A549 treated with AZD9567 at 1 μM for 4 hours (cell line): ENCODE data around the gene EIF4E3. TPM values are rescaled to one million over a fixed set of nuclear protein-coding genes. Genes with fewer than 3 reads are reported as not detected.

ENCODE experiments used
- total RNA-seq: library from RNA; stranded (reverse); fragments of 200-300 nt; extraction: Qiagen RNA extraction; gene quantifications from 5 replicates; pipeline ENCODE4 v1.2.3, GENCODE V29; 2022; ENCODE audit not compliant: insufficient read depth

Gene EIF4E3
- total RNA-seq: 2.7 to 5.8 TPM (median 3.4 TPM) in 5 replicates

DNA sequence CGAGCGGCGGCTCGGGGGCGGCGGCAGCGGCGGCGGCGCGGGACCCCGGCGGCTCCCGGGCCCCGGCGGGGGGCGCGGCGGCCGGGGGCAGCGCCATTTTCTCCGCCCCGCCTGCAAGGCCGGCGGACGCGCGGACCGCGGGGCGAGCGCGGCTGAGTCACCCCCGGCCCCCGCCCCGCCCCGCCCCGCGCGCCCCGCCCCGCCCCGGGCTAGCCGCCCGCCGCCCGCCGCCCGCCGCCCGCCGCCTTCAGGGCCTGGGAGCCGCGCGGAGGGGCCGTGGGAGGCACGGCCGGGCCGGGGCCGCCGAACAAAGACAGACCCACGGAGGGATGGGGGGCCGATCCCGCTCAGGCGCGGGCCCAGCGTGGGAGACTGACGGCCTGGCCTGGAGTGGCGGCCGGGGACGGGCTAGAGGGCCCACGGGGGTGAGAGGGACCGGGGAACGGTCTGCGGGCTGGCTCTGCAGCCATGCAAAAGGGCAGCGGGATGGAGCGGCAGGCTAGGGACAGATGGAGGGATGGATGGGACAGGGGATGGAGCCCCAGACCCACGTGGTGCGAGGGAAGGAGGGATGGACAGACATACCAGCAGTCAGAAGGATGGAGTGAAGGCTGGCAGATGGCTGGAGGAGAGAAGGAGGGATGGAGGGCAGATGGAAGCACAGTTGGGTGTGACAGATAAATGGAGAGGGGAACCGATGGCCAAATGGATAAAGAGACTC lies at the start of gene EIF4E3:
Gene EIF4E3, minus strand, starts transcription at position 132 of the 721 bp plus-strand sequence. Its CDS starts 35 bp downstream, at position 97.

DNA sequence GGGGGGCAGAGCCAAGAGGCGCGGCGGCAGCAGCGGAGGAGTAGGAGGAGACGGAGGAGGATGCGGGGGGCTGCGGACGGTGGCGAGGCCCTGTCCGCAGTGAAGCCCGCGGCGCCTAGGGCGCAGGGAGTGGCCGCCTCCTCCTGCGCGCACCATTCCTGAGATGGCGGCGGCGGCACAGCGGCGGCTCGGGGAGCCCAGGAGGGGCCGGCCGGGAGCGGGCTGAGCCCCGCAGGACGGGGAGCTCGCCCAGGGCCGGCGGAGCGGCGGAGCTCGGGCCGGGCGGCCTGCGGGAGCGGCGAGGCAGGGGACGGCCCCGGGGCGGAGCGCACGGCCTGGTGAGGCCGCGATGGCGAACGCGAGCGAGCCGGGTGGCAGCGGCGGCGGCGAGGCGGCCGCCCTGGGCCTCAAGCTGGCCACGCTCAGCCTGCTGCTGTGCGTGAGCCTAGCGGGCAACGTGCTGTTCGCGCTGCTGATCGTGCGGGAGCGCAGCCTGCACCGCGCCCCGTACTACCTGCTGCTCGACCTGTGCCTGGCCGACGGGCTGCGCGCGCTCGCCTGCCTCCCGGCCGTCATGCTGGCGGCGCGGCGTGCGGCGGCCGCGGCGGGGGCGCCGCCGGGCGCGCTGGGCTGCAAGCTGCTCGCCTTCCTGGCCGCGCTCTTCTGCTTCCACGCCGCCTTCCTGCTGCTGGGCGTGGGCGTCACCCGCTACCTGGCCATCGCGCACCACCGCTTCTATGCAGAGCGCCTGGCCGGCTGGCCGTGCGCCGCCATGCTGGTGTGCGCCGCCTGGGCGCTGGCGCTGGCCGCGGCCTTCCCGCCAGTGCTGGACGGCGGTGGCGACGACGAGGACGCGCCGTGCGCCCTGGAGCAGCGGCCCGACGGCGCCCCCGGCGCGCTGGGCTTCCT lies 28.8 kb upstream of the EIF4E3 start, which contains the start of gene GPR27:
Gene GPR27, plus strand, starts transcription at position 155 of the 909 bp plus-strand sequence. Its CDS starts 195 bp downstream, at position 350.

Other genes with a start within 250 kb of the EIF4E3 start
- gene FOXP1, start 141.7 kb downstream of the EIF4E3 start, total RNA-seq: 5.8 to 11.5 TPM (median 6.4 TPM) in 5 replicates
- gene GPR27, start 28.5 kb upstream of the EIF4E3 start, total RNA-seq: 2.2 to 3.1 TPM (median 2.6 TPM) in 5 replicates
- not detected in 5 replicates for gene PROK2, start 59.7 kb upstream of the EIF4E3 start, total RNA-seq